SK-N-SH (cell line): ENCODE results near the gene KCTD21. TPM values are rescaled to one million over a fixed set of nuclear protein-coding genes. Genes with fewer than 3 reads are reported as not detected.

Source experiments
- CTCF ChIA-PET: fragments of 300-600, 350-600 bp; formaldehyde crosslinking; extraction: SDS; loops from one replicate; lab custom pipeline; 2021; lab: Yijun Ruan, JAX
- POLR2A ChIA-PET: fragments of 350-600 bp; sonication (Branson Sonifier 250); formaldehyde crosslinking; extraction: SDS; loops from one replicate; lab custom pipeline; 2020; ENCODE audit warnings: antibody characterized with exemption, inconsistent platforms; lab: Yijun Ruan, JAX
- DNase-seq: peaks from one replicate; pipeline ENCODE4 v3.0.0; 2012
- H2AFZ ChIP-seq: fragments of 200-600 bp; sonication (generic); 2 replicates; pipeline ENCODE4 v1.8.1; 2016; ENCODE audit warnings: antibody characterized with exemption, mild to moderate bottlenecking, low read depth
- H3F3A ChIP-seq: fragments of 200-600 bp; sonication (generic); replicated peaks from 2 replicates; pipeline ENCODE3; 2016; ENCODE audit warnings: antibody characterized with exemption, mild to moderate bottlenecking; ENCODE audit not compliant: insufficient read depth
- H3K27ac ChIP-seq, 2 experiments: fragments of 200-500 bp in 1 of 2; fragments of 200-600 bp in 1 of 2; sonication (Bioruptor generic) in 1 of 2; sonication (generic), shearing (Covaris generic) in 1 of 2; 2 replicates each; pipeline versions ENCODE4 v1.5.1 to v1.6.1; 2014 to 2016; ENCODE audit warnings: low read depth in 2 of 2, inconsistent platforms in 1 of 2, low read length in 1 of 2, mild to moderate bottlenecking in 1 of 2, mixed read lengths in 1 of 2
- H3K27me3 ChIP-seq: fragments of 200-600 bp; sonication (generic), shearing (Covaris generic); 2 replicates; pipeline ENCODE4 v1.6.1; 2016; ENCODE audit warnings: mixed run types; ENCODE audit not compliant: insufficient read depth
- H3K36me3 ChIP-seq, 2 experiments: fragments of 200-500 bp in 1 of 2; fragments of 200-600 bp in 1 of 2; sonication (Bioruptor generic) in 1 of 2; sonication (generic) in 1 of 2; replicated peaks in 1 of 2; 2 replicates each; pipeline versions ENCODE3 to v1.5.1; 2014 to 2016; ENCODE audit warnings: low read length in 1 of 2, mild to moderate bottlenecking in 1 of 2; ENCODE audit not compliant: insufficient read depth in 2 of 2, control insufficient read depth in 1 of 2
- H3K4me1 ChIP-seq, 2 experiments: fragments of 200-500 bp in 1 of 2; fragments of 200-600 bp in 1 of 2; sonication (Bioruptor generic) in 1 of 2; sonication (generic), shearing (Covaris generic) in 1 of 2; 2 replicates each; pipeline versions ENCODE4 v1.5.1 to v1.6.1; 2014 to 2016; ENCODE audit warnings: low read depth in 1 of 2, low read length in 1 of 2, mixed run types in 1 of 2; ENCODE audit not compliant: insufficient read depth in 2 of 2, control insufficient read depth in 1 of 2
- H3K4me2 ChIP-seq: fragments of 200-600 bp; sonication (generic), shearing (Covaris generic); 2 replicates; pipeline ENCODE4 v1.6.1; 2017; ENCODE audit warnings: mixed run types
- H3K4me3 ChIP-seq, 2 experiments: fragments of 200-500 bp in 1 of 2; fragments of 200-600 bp in 1 of 2; sonication (Bioruptor generic) in 1 of 2; sonication (generic), shearing (Covaris generic) in 1 of 2; 2 replicates each; pipeline versions ENCODE4 v1.5.1 to v1.8.1; 2014 to 2016; ENCODE audit warnings: low read depth in 2 of 2, inconsistent platforms in 1 of 2, low read length in 1 of 2, mild to moderate bottlenecking in 1 of 2, mixed read lengths in 1 of 2, moderate library complexity in 1 of 2
- H3K79me2 ChIP-seq: fragments of 200-600 bp; sonication (generic); 2 replicates; pipeline ENCODE4 v1.8.1; 2017; ENCODE audit warnings: mild to moderate bottlenecking; ENCODE audit not compliant: insufficient read depth
- H3K9ac ChIP-seq: fragments of 200-600 bp; sonication (generic); 2 replicates; pipeline ENCODE4 v1.6.1; 2017; ENCODE audit warnings: mixed run types
- H3K9me2 ChIP-seq: fragments of 200-600 bp; sonication (generic); 2 replicates; pipeline ENCODE4 v1.6.1; 2017; ENCODE audit warnings: mixed run types
- H3K9me3 ChIP-seq: fragments of 200-600 bp; sonication (generic); 2 replicates; pipeline ENCODE4 v1.6.1; 2017; ENCODE audit warnings: mixed run types, mild to moderate bottlenecking, moderate library complexity
- H4K20me1 ChIP-seq: fragments of 200-600 bp; sonication (generic); 2 replicates; pipeline ENCODE4 v1.6.1; 2017; ENCODE audit warnings: mild to moderate bottlenecking, mixed run types; ENCODE audit not compliant: insufficient read depth
- EP300 ChIP-seq, 2 experiments: IDR thresholded peaks; 2 replicates each; pipeline versions ENCODE4 v1.4.0 to v1.6.1; 2012; ENCODE audit warnings: borderline replicate concordance in 1 of 2, low read depth in 1 of 2, low read length in 1 of 2
- FOXJ3 ChIP-seq: sonication (generic); formaldehyde crosslinking; IDR thresholded peaks from 2 replicates; pipeline ENCODE4 v1.5.1; 2020; ENCODE audit warnings: mild to moderate bottlenecking, missing genetic modification reagents
- FOXM1 ChIP-seq: IDR thresholded peaks from 2 replicates; pipeline ENCODE4 v1.4.0; 2012; ENCODE audit warnings: low read depth, mild to moderate bottlenecking
- GABPA ChIP-seq: IDR thresholded peaks from 2 replicates; pipeline ENCODE4 v1.4.0; 2012; ENCODE audit warnings: low read depth, mild to moderate bottlenecking
- GATA2 ChIP-seq: sonication (generic); formaldehyde crosslinking; IDR thresholded peaks from 2 replicates; pipeline ENCODE4 v1.5.0; 2020; ENCODE audit warnings: mild to moderate bottlenecking, missing genetic modification reagents
- MEF2A ChIP-seq: IDR thresholded peaks from 2 replicates; pipeline ENCODE4 v1.4.0; 2012; ENCODE audit warnings: low read depth, borderline replicate concordance
- MXI1 ChIP-seq: IDR thresholded peaks from 2 replicates; pipeline ENCODE4 v1.6.1; 2012; ENCODE audit warnings: mild to moderate bottlenecking, low read depth, low read length, improper control_type of control experiment
- NFIC ChIP-seq: IDR thresholded peaks from 2 replicates; pipeline ENCODE4 v1.4.0; 2012; ENCODE audit warnings: borderline replicate concordance
- POLR2AphosphoS5 ChIP-seq: IDR thresholded peaks from 2 replicates; pipeline ENCODE4 v1.6.1; 2012; ENCODE audit warnings: low read depth, low read length
- RAD21 ChIP-seq: IDR thresholded peaks from 2 replicates; pipeline ENCODE4 v1.6.1; 2012; ENCODE audit warnings: mild to moderate bottlenecking, low read length
- RCOR1 ChIP-seq: fragments of 150-350 bp; IDR thresholded peaks from 2 replicates; pipeline ENCODE4 v1.6.1; 2017; ENCODE audit warnings: antibody characterized with exemption, low read length
- SIN3A ChIP-seq: IDR thresholded peaks from 2 replicates; pipeline ENCODE4 v1.6.1; 2012; ENCODE audit warnings: low read depth, mild to moderate bottlenecking, low read length, moderate library complexity, borderline replicate concordance
- TCF12 ChIP-seq: IDR thresholded peaks from 2 replicates; pipeline ENCODE4 v1.4.0; 2012
- TEAD4 ChIP-seq: IDR thresholded peaks from 2 replicates; pipeline ENCODE4 v1.4.0; 2012; ENCODE audit warnings: mild to moderate bottlenecking, borderline replicate concordance; ENCODE audit not compliant: insufficient read depth
- USF1 ChIP-seq: IDR thresholded peaks from 2 replicates; pipeline ENCODE4 v1.4.0; 2012; ENCODE audit warnings: low read depth, borderline replicate concordance
- YY1 ChIP-seq: IDR thresholded peaks from 2 replicates; pipeline ENCODE4 v1.4.0; 2012; ENCODE audit warnings: low read depth, mild to moderate bottlenecking
- ZBTB33 ChIP-seq: IDR thresholded peaks from 2 replicates; pipeline ENCODE4 v1.4.0; 2012; ENCODE audit warnings: low read depth, borderline replicate concordance
- WGBS: methylation state at CpG from one replicate; pipeline ENCODE4 v1.1.6; 2017; ENCODE audit warnings: low lambda C conversion rate; 5-methylcytosine and 5-hydroxymethylcytosine counted together
- polyA plus RNA-seq, 3 experiments: library from polyadenylated mRNA; depleted of rRNA; stranded (reverse); fragments of >200 nt; gene quantifications; 2 replicates each; pipeline ENCODE4 v1.2.3, GENCODE V29; 2012
- TF ChIP-seq, protein P1 (sequence below): fragments of 200-600 bp; sonication (generic); IDR thresholded peaks from 2 replicates; pipeline ENCODE4 v1.6.1; 2017; ENCODE audit warnings: antibody characterized with exemption, mild to moderate bottlenecking, moderate library complexity
- TF ChIP-seq, protein P2 (sequence below): IDR thresholded peaks from 2 replicates; pipeline ENCODE4 v1.4.0; 2012; ENCODE audit warnings: low read depth

The KCTD21 gene
- polyA plus RNA-seq, 1 of the 3 experiments (the other 2 are of a cell fraction), result 5.0 TPM

DNA sequence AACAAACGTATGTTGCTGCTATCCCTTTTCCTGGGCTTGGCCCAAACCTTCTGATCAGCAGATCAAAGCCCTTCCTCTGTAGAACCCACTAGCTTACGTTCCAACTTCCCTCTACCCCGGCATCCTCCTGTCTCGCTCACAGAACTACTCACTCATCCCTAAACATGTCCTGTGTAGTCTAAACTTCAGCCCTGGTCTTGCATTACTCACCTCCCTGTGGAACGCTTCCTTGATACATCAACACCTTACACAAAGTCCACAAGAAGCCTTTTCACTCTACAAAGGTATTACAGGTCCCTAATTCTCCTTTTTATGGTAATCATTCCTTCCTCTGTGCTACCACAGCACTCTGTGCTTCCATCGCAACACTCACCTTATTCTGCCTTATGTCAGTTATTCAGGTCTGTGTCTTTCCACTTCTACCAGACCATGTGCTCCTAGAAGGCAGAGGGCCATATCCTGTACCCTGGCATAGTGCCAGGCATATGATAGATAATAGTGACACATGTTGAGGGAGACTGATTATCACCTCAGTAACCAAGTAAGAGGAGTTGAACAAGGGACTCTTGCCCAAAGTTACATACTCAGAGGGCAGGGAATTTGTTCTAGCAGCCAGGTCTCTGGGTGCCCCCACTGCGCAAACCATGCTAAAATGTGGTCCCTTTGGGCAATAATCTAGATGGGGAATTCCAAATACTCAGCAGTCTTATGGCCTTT lies 41.9 kb upstream of the KCTD21 start:
- no peaks in the 10 kb centered on the region for H3K9me2 ChIP-seq
- H3K9ac ChIP-seq, result no peak overlapping the region
- POLR2A ChIA-PET, result no interaction called here
- H3K4me3 ChIP-seq, result no peak overlapping the region
- H3K27me3 ChIP-seq, result no peaks in the 10 kb centered on the region
- DNase-seq, result peak; percentile 54
- H3K4me1 ChIP-seq, result peaks cover 0 to 21% of the 10 kb centered on the region in 2 experiments; a peak in 2 of 4 replicates
- no peaks in the 10 kb centered on the region for H4K20me1 ChIP-seq
- H2AFZ ChIP-seq, result no peak overlapping the region
- no peaks in the 10 kb centered on the region for H3K79me2 ChIP-seq
- peak overlapping the region in 1 of 2 experiments; percentile 53; a peak in 2 of 4 replicates for H3K27ac ChIP-seq
- H3K4me2 ChIP-seq, result no peak overlapping the region
- H3F3A ChIP-seq, result peaks cover 10% of the 10 kb centered on the region
- WGBS, result 94% methylated on average over 7 of the region's 7 CpGs
- TF ChIP-seq GATA2 (CRISPR knock-in tag) (peak; percentile 49; the same call in 1 of the 2 replicates), GABPA (no peak), FOXM1 (no peak), POLR2AphosphoS5 (no peak), FOXJ3 (CRISPR knock-in tag) (no peak), NFIC (peak; percentile 25; the same call in 1 of the 2 replicates), MXI1 (peak; percentile 66; the same call in 1 of the 2 replicates), RCOR1 (no peak), EP300 (IDR thresholded peaks at IDR 0.05; ENCODE audit: borderline replicate concordance in 1 of 2, low read depth in 1 of 2, low read length in 1 of 2) (no peak)
- TF ChIP-seq, protein P1, sequence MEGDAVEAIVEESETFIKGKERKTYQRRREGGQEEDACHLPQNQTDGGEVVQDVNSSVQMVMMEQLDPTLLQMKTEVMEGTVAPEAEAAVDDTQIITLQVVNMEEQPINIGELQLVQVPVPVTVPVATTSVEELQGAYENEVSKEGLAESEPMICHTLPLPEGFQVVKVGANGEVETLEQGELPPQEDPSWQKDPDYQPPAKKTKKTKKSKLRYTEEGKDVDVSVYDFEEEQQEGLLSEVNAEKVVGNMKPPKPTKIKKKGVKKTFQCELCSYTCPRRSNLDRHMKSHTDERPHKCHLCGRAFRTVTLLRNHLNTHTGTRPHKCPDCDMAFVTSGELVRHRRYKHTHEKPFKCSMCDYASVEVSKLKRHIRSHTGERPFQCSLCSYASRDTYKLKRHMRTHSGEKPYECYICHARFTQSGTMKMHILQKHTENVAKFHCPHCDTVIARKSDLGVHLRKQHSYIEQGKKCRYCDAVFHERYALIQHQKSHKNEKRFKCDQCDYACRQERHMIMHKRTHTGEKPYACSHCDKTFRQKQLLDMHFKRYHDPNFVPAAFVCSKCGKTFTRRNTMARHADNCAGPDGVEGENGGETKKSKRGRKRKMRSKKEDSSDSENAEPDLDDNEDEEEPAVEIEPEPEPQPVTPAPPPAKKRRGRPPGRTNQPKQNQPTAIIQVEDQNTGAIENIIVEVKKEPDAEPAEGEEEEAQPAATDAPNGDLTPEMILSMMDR, result no peak
- TF ChIP-seq, all 33 proteins: peak for 3
- H3K36me3 ChIP-seq, result peaks cover 0 to 17% of the 10 kb centered on the region in 2 experiments
- CTCF ChIA-PET, result interaction anchor here (0.6 to 2.5 kb wide), 3 partner anchors 185 to 334 kb away, joined by 3 to 19 read pairs (median 5); no protein-coding TSS in a partner anchor
- no peaks in the 10 kb centered on the region for H3K9me3 ChIP-seq

DNA sequence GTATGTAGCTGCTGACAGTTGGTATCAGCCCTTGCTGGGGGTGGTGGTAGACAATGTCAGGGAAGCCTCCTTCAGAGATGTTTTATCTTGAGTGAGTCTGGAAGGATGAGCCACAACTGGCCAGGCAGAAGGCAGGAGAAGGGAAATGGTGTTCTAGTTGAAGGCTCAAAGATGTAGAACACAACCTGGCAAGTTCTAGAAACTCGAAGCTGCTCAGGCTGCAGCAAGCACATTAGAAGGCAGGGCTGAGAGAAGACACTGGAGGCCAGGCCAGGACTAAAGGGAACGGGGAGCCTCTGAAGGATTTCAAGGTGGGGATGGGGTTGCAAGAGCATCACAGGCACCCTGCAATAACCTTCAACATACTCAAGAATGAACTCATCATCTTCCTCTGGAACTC lies 40.7 kb upstream of the KCTD21 start:
- peaks cover 10% of the 10 kb centered on the region for H3F3A ChIP-seq
- H4K20me1 ChIP-seq, result no peaks in the 10 kb centered on the region
- CTCF ChIA-PET, result interaction anchor here (2.1 to 4.1 kb wide), 5 partner anchors 10 to 335 kb away, joined by 8 to 19 read pairs (median 16); no protein-coding TSS in a partner anchor
- peaks cover 0 to 29% of the 10 kb centered on the region in 2 experiments for H3K36me3 ChIP-seq
- no peak overlapping the region for H3K4me3 ChIP-seq
- H3K4me2 ChIP-seq, result no peak overlapping the region
- no peaks in the 10 kb centered on the region for H3K79me2 ChIP-seq
- DNase-seq, result no peak
- no peaks in the 10 kb centered on the region for H3K9me2 ChIP-seq
- H3K27ac ChIP-seq, result peak overlapping the region in 1 of 2 experiments; percentile 36; a peak in 1 of 4 replicates
- H3K27me3 ChIP-seq, result no peaks in the 10 kb centered on the region
- H3K9ac ChIP-seq, result no peak overlapping the region
- H2AFZ ChIP-seq, result no peak overlapping the region
- POLR2A ChIA-PET, result no interaction called here
- peaks cover 0 to 21% of the 10 kb centered on the region in 2 experiments; a peak in 2 of 4 replicates for H3K4me1 ChIP-seq
- no peaks in the 10 kb centered on the region for H3K9me3 ChIP-seq
- 92% methylated on average over 2 of the region's 2 CpGs for WGBS
- TF ChIP-seq, protein P1, result no peak
- no peak for TF ChIP-seq ZBTB33
- TF ChIP-seq FOXM1, result no peak
- TF ChIP-seq SIN3A, result no peak
- TF ChIP-seq MXI1, result no peak
- TF ChIP-seq USF1, result no peak
- TF ChIP-seq POLR2AphosphoS5, result no peak
- no peak for TF ChIP-seq MEF2A
- no peak for TF ChIP-seq YY1
- no peak for TF ChIP-seq TCF12
- TF ChIP-seq, protein P2, sequence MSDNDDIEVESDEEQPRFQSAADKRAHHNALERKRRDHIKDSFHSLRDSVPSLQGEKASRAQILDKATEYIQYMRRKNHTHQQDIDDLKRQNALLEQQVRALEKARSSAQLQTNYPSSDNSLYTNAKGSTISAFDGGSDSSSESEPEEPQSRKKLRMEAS, result no peak
- no peak for TF ChIP-seq RAD21
- TF ChIP-seq RCOR1, result no peak
- TF ChIP-seq TEAD4, result no peak
